Measurements from ENCODE around the gene MED13L.

MED13L gene

GRCh38 chr12:116194935-116195431 lies 82.5 kb downstream of the MED13L start:
- TF ChIP-seq CTCF (IDR thresholded peaks at IDR 0.05; ENCODE audit: poor library complexity, severe bottlenecking), result no peak
- Histone ChIP-seq H3K27me3 (ENCODE audit: insufficient read depth, poor library complexity, severe bottlenecking) (no peaks in the 10 kb centered on the region), H3K4me3 (ENCODE audit: severe bottlenecking) (no peak overlapping the region), H3K36me3 (ENCODE audit: low read depth) (no peaks in the 10 kb centered on the region), H3K27ac (ENCODE audit: poor library complexity, severe bottlenecking) (no peak overlapping the region), H3K9me3 (ENCODE audit: severe bottlenecking) (no peaks in the 10 kb centered on the region), H3K4me1 (ENCODE audit: insufficient read depth, poor library complexity, severe bottlenecking) (no peaks in the 10 kb centered on the region)
- ATAC-seq (ENCODE audit: low read depth) (peak; percentile 19; the same call in 1 of the 3 replicates), DNase-seq (ENCODE audit: low spot score) (no peak)

DNA sequence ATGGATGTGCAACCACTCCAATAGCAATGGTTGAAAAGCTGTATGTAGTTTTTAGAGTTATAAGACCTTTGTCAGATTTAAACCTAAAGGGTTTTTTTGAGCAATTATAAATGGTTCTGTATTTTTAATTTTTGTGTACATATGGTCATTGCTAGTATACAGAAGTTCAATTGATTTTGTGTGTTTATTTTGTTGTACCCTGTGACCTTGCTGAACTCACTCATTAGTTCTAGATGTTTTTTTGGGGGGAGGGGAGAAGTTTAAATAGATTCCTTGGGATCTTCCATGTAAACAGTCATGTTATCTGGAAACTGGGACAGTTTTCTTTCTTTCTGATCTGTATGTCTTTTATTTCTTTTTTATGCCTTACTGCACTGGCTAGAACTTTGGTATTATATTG lies 87.8 kb downstream of the MED13L start:
- Histone ChIP-seq H3K9me3 (ENCODE audit: severe bottlenecking) (no peaks in the 10 kb centered on the region), H3K4me3 (ENCODE audit: severe bottlenecking) (no peak overlapping the region), H3K27ac (ENCODE audit: poor library complexity, severe bottlenecking) (no peak overlapping the region), H3K27me3 (ENCODE audit: insufficient read depth, poor library complexity, severe bottlenecking) (no peaks in the 10 kb centered on the region), H3K36me3 (ENCODE audit: low read depth) (no peaks in the 10 kb centered on the region), H3K4me1 (ENCODE audit: insufficient read depth, poor library complexity, severe bottlenecking) (peaks cover 7% of the 10 kb centered on the region)
- DNase-seq (ENCODE audit: low spot score) (no peak), ATAC-seq (ENCODE audit: low read depth) (no peak)
- no peak for TF ChIP-seq CTCF (IDR thresholded peaks at IDR 0.05; ENCODE audit: poor library complexity, severe bottlenecking)

DNA sequence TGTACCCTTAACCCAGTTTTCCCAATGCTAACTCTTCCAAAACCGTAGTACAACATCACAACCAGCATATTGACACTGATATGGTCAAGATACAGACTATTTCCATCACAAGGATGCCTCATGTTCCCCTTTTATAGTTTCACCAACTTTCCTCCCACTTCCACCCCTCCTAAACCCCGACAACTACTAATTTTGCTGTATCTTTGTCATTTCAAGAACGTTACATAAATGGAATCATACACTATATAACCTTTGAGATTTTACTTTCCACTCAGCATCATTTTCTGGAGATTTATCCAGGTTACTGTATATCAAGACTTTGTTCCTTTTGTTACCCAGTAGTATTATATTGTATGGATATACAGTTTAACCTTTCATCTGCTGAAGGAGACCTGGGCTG lies 88.9 kb downstream of the MED13L start:
- Histone ChIP-seq H3K9me3 (ENCODE audit: severe bottlenecking) (no peaks in the 10 kb centered on the region), H3K27ac (ENCODE audit: poor library complexity, severe bottlenecking) (no peak overlapping the region), H3K36me3 (ENCODE audit: low read depth) (no peaks in the 10 kb centered on the region), H3K4me1 (ENCODE audit: insufficient read depth, poor library complexity, severe bottlenecking) (peaks cover 9% of the 10 kb centered on the region), H3K4me3 (ENCODE audit: severe bottlenecking) (no peak overlapping the region), H3K27me3 (ENCODE audit: insufficient read depth, poor library complexity, severe bottlenecking) (no peaks in the 10 kb centered on the region)
- ATAC-seq (ENCODE audit: low read depth) (no peak), DNase-seq (ENCODE audit: low spot score) (no peak)
- TF ChIP-seq CTCF (IDR thresholded peaks at IDR 0.05; ENCODE audit: poor library complexity, severe bottlenecking), result no peak

- Histone ChIP-seq H3K9me3 (ENCODE audit: severe bottlenecking) (no peaks in the 10 kb centered on the region), H3K36me3 (ENCODE audit: low read depth) (no peaks in the 10 kb centered on the region), H3K4me3 (ENCODE audit: severe bottlenecking) (no peak overlapping the region), H3K27ac (ENCODE audit: poor library complexity, severe bottlenecking) (no peak overlapping the region), H3K27me3 (ENCODE audit: insufficient read depth, poor library complexity, severe bottlenecking) (no peaks in the 10 kb centered on the region), H3K4me1 (ENCODE audit: insufficient read depth, poor library complexity, severe bottlenecking) (peaks cover 9% of the 10 kb centered on the region)
- TF ChIP-seq CTCF (IDR thresholded peaks at IDR 0.05; ENCODE audit: poor library complexity, severe bottlenecking), result no peak
- ATAC-seq (ENCODE audit: low read depth) (no peak), DNase-seq (ENCODE audit: low spot score) (no peak)
These were observed 90.4 kb downstream of the MED13L start for GRCh38 chr12:116187151-116187511.

GRCh38 chr12:116186482-116187150 lies 90.9 kb downstream of the MED13L start:
- no peak for TF ChIP-seq CTCF (IDR thresholded peaks at IDR 0.05; ENCODE audit: poor library complexity, severe bottlenecking)
- Histone ChIP-seq H3K36me3 (ENCODE audit: low read depth) (no peaks in the 10 kb centered on the region), H3K4me3 (ENCODE audit: severe bottlenecking) (no peak overlapping the region), H3K4me1 (ENCODE audit: insufficient read depth, poor library complexity, severe bottlenecking) (peaks cover 9% of the 10 kb centered on the region), H3K27ac (ENCODE audit: poor library complexity, severe bottlenecking) (no peak overlapping the region), H3K9me3 (ENCODE audit: severe bottlenecking) (no peaks in the 10 kb centered on the region), H3K27me3 (ENCODE audit: insufficient read depth, poor library complexity, severe bottlenecking) (no peaks in the 10 kb centered on the region)
- DNase-seq (ENCODE audit: low spot score) (no peak), ATAC-seq (ENCODE audit: low read depth) (no peak)
